HG03039 (cell line): ENCODE results near the gene GRIPAP1.

Experiments used
- ATAC-seq: cut with Tn5 transposase; IDR thresholded peaks from one replicate; pipeline ENCODE4 v1.9.1; 2021; ENCODE audit warnings: mild to moderate bottlenecking, moderate library complexity; ENCODE audit not compliant: unreplicated experiment

The GRIPAP1 gene, protein sequence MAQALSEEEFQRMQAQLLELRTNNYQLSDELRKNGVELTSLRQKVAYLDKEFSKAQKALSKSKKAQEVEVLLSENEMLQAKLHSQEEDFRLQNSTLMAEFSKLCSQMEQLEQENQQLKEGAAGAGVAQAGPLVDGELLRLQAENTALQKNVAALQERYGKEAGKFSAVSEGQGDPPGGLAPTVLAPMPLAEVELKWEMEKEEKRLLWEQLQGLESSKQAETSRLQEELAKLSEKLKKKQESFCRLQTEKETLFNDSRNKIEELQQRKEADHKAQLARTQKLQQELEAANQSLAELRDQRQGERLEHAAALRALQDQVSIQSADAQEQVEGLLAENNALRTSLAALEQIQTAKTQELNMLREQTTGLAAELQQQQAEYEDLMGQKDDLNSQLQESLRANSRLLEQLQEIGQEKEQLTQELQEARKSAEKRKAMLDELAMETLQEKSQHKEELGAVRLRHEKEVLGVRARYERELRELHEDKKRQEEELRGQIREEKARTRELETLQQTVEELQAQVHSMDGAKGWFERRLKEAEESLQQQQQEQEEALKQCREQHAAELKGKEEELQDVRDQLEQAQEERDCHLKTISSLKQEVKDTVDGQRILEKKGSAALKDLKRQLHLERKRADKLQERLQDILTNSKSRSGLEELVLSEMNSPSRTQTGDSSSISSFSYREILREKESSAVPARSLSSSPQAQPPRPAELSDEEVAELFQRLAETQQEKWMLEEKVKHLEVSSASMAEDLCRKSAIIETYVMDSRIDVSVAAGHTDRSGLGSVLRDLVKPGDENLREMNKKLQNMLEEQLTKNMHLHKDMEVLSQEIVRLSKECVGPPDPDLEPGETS

DNA sequence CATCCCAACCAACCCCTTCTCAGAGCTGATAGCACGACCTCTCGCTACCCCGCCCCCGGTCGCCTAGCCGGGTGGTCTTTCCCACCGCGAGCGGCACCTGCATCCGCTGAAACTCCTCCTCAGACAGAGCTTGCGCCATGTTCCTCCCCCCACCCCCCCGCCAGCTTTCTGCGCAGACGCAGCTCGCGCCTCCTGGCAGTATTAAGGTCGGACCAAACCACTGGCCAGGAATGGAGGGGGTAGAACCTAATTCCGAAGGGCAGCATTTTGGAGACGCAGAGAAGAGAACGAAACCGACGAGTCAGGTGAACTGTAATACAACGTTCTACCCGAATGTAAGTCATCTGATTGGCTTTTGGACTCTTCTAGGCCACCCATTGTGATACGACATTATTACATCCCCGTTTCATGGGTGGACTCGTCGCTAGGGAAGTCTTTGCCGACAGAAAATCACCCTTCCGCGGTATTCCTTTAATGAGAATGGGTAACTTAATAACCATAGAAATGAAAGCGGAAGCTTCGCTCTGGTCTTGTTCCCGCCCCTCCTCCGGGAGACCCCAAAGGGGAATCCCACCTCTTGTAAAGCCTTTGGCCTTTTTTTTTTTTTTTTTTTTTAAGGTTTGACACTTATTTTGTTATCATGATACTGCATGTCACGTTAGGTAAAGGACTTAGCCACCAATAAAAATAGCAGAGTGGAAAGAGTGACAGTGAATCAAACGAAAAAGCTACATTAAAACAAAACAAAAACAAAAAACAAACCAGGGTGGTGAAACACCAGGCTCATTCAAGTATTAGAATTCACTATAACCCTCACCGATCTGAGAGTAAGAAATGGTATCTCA is at the start of gene GRIPAP1:
Gene GRIPAP1 (minus strand): TSS at position 174 of the 845 bp plus-strand sequence. CDS start 35 bp downstream, at position 139.
- peak; percentile 66 for ATAC-seq

DNA sequence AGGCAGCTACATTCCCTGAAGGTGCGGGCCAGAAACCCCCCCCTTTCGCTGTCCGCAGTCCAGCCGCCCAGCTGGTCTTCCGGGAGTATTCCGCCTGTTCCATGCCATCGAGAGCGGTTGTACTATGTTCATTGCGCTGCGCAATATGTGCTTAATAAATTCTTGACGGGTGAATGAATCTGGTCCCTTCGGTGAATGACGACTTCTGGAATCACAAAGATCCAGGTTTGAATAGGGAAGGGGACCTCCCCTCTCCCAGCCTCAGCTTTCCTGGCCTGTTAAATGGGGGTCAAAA is 41.9 kb upstream of the GRIPAP1 start:
- ATAC-seq = no peak

DNA sequence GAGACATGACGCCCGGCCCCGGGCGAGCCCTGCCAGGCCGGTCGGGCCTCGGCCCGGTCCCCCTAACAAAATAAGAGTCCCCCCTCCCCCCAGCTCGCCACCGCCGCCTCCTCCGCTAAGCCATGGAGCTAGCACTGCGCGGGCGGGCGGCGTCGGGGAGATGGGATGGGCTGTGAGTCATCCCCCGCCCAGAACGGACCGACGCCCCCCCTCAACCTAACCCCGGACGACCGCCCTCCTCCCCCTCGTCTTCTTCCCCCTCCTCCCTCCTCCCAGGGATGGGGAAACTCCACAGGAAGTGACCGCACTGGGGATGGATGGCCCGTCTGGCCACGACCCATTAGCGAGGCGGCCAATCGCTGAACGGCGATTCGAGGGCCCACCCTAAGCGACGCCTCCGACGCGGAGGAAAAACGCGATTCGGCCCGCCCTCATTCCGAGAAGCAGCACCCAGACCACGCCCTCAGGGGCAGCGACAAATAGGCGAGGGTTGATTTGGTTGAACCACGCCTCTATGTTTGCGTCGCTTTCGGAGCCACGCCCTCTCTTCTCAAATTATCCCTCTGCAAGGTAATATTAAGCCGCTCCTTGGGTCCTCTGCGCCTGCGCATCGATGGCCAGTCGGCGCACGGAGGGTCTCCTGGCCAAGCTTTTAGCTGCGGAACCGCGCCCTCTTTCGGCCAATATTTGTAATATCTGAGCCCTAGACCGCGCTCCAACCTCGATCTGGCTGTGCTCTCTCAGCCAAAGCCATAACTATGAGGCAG is 41.3 kb upstream of the GRIPAP1 start, which contains the start of gene TFE3:
Gene TFE3 (minus strand): TSS at position 138 of the 767 bp plus-strand sequence. CDS start 131 bp downstream, at position 7.
- peak; percentile 90 for ATAC-seq

DNA sequence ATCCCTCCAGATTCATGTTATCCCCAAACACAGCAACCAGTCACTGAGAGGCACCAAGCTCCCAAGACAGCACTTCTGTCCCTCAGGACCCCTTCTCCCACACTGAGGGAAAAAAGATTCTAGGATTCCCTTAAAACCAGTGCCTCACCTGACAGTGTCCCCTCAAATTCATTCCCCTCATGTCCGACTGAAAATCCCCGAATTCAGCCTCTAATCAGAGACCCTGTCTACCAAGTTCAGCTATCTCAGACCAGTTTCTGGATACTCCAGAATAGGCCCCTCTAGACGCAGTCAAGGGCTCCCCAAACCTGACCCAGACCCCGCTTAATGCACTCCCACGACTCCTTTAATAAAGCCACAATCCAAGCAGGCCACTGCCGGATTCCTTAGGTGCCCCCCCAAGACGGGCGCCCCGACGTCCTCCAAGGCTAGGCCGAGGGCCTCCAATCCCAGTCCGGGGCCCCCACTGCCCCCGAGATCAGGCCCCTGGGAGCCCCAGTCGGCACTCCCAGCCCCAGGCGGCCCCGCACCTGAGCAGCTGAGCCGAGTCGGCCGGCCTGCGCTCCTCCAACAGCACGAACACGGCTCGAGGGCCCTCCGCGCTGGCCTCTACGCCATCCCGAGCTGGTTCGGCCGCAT is 40.6 kb upstream of the GRIPAP1 start:
- no peak for ATAC-seq

DNA sequence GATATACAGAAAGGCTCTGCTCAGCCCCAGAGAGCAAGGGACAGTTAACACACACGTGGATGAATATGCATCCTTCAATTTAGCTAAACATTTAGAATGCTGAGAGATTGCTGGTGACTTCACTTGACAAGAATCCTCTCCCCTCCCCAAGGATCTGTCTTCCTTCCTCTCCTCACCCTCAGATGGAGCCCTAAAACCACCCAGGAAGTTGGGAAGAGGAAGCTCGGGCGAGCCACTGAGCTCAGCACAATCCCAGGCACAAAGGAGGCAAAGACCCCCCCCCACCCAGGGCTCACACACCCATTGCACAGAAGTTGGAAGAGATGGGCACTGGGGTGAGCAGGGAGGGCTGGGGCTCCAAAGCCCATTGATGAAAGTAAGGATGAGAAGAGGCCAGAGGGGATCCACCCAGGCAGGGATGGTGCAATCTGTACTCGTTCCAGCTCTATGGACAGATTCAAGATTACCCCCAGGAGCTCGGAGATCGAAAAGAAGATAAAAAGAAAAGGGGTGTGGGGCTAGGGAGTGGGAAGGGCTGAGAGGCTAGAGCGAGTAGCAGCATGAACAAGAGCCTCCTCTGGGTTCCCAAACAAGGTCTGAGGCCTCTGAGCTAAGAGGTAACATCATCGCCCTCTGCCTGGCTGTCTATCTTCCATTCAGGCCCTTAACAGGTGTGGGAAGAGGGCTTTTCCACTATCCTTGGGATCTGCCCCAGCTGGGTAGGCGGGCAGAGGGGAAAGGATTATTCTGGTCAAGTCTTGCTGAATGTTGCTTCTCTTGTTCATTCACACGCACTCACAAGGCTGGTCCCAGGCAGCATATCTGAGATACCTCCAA is 39.9 kb upstream of the GRIPAP1 start:
- no peak for ATAC-seq

DNA sequence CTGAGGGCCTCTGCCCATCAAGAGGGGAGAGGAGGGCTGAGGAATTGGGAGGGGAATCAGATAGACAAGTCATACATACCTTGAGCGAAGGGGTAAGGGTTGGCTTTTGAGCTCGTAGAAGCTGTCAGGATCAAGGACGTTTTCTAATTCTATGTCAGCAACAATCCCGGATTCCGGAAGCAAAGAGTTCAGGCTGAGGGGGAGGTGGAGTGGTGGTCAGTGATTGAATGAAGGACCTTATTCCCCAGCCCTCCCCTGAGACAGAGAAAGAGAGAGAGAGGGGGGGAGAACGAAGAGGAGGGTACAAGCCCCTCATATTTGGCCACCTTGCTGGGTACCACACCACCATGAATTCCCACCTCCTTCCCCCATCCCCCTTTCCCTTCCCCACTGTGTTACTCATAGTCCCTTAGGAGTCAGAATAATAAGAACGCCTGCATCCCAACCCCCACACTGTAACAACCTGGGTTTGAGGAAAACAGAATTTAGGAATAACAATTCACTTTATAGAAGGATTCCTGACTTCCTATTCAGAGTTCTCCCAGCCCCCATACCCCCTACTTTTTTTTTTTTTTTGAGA is 38.4 kb upstream of the GRIPAP1 start:
- no peak for ATAC-seq

DNA sequence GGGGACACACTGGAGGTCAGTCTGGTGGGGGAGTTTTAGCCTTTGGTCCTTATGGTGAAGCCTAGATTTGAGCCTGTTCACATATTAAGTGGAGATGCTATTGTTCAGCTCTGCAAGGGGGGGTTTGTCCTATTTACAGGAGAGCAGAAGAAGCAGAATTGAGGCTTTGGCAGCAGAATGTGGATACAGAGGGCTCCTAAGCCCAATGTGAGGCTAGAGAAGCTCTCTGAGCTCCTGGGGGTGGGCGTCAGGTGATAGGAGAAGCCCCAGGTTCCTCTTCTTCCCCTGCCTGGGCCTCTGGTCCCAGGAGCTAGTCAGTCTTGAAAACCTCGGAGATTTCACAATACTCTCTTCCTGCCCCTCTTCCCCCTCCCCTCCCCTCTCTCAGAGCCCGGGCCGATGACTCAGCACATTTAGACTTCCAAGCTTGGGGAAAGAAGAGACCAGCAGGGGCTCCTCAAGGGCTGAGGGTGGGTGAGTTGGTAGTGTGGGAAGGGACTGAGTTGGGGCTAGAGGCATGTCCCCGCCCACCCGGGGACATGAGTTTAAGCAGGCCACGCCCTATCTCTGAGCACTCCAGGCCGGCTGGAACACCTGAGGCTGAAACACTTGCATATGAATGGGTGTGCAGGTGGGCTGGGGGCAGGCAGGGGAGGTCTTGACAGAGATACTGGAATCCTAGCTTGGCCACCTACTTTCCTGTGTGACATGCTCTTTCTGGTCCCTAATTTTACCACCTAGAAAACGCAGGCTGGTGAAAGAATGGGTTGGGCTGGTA is 37.7 kb upstream of the GRIPAP1 start:
- ATAC-seq = no peak

DNA sequence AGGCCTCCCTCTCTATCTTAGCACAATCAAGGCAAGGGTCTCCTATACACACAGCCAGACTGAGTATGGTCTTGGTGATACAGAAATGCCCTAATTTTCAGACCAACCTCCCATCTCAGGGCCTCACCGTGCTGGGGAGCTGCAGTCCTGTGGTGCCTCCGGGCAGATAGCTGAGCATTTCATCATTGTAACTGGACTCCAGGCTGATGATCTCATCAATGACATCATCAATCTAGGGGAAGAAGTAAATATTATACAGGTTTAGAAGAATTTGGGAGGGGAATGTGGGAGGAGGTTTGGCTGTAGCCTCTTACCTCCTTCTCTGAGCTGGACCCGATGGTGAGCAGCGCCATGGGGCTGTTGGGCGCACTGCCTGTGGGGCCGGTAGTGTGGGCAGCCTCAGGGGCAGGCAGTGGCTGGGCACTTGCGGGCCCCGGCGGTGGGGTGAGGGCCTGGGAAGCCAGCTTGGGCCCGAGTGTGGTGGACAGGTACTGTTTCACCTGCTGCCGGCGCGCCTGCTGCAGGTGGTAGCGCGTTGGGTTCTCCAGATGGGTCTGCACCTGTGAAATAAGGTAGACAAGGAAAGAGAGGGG is 35.9 kb upstream of the GRIPAP1 start:
- ATAC-seq = no peak

DNA sequence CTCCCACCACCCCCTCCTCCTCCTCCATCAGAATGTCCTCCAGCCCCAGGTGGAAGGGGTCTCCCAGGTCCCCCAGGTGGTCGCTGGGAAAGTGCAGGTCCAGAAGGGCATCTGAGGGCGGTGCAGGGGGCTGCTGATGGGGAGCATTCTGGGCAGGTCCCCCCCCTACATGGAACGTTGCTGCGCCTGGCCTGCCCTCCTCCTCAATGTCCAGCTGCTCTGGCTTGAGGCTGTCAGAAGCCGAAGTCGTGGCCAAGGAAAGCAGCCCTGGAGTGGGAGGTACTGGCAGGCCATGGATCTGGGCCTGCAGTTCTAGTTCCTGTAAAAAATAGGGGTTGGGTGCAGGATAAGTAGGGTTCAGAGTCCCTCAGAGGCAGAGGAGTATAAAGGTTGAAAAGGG is 28.2 kb upstream of the GRIPAP1 start:
- no peak for ATAC-seq

DNA sequence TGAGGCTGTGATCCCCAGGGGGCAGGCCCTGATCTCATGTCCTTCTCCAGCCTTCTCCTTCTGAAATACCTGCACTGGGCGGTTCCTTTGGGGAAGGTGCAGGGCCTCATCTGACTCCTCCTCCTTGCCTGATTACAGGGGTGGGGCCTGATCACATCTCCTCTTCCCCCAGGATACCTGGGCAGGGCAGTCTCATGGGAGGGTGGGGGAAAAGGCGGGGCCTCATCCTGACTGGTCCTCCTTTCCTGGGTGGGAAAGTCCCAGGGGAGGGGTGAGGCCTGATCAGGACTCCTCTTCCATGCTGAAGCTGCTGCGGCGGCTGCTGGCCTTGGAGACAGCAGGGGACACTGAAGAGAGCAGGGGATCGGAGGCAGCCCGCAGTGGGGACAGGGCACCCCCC is 27.8 kb upstream of the GRIPAP1 start:
- ATAC-seq = no peak

DNA sequence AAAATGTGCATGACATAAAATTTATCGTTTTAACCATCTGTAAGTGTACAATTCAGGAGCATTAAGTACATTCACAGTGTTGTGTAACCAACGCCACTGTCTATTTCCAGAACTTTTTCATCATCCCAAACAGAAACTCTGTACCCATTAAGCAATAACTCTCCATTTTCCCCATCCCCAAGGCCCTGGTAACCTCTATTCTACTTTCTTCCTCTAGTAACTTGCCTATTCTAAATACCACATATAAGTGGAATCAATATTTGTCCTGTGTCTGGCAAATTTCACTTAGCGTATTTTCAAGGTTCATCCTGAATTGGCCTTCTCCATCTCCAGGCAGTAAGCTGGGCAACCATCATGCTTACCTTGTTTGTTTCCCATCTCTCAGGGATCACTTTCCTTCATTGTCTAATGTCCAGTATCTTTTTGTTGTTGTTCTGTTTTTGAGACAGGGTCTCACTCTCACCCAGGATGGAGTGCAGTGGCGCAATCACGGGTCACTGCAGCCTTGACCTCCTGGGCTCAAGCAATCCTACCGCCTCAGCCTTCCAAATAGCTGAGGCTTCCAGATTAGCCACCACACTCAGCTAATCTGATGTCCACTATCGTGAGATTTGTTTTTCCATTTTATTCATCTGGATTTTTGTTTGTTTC is 17.7 kb upstream of the GRIPAP1 start:
- ATAC-seq = no peak

DNA sequence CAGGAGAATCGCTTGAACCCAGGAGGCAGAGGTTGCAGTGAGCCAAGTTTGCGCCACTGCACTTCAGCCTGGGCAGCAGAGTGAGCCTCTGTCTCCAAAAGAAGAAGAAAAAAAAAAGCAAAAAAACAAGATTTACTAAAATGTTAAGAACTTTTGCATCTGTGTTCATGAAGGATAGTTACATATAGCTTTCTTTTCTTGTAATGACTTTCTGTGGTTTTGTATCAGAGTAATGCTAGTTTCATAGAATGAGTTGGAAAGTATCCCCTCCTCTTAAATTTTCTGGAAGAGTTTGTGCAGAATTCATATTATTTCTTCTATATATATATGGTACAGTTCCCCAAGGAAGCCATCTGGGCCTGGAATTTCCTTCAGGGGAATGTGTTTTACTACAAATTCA is 17.0 kb upstream of the GRIPAP1 start:
- no peak for ATAC-seq

DNA sequence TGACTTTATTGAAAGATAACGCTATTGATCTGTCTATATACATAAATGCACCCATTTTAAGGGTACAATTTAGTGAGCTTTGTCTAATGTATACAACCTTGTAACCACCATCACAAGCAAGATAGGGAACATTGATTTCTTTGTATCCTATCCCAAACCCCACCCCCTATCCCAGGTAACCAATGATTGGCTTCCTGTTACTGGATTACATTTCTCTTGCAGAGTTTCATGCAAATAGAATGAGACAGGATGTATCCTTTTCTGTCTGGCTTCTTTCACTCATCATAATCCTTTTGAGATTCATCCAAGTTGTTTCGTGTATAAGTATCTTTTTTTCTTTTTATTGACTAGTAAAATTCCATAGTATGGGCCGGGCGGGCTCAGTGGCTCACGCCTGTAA is 1.6 kb upstream of the GRIPAP1 start:
- no peak for ATAC-seq

DNA sequence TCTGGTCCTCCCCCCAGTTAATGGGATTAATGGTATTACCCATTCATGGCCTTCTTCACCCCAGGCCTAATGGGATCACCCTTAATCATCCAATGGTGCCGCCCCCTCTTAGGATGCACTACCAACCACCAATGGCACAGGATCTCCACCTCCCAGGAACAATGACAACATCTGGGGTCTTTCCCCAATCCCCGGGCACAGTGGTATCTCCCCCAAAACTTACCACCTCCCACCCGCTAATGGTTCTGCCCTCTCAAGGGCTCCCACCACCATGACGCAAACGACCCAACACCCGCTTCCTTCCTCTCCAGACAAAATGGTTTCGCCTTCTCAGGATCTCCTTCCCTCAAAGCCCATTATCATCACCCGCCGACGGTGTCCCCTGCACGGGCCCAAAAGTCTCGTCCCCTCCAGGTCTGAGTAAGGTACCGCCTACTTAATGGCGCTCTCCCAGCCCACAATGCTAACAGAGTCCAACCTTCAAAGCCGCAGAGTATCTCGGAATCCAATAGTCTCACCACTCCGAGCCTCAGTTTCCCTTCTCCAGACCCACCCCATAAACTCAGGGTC is 458 bp downstream of the GRIPAP1 start:
- ATAC-seq = peak; percentile 29

DNA sequence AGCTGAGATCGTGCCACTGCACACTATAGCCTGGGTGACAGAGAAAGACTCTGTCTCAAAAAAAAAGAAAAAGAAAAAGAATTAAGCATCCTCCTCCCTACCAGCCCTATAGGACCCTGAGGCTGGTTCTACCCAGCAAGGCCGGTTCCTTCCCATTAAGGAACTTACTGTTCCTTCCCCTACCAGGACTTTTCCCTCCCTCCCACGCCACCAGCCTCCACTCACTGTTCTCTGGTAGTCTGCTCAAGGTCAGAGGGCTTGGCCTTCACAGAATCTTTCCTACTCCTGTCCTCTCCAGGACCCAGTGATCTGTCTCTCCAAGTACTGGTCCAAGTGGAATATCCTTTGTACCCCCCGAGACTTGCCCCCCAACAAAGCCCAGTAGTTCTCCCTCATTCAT is 1.4 kb downstream of the GRIPAP1 start:
- ATAC-seq = no peak

DNA sequence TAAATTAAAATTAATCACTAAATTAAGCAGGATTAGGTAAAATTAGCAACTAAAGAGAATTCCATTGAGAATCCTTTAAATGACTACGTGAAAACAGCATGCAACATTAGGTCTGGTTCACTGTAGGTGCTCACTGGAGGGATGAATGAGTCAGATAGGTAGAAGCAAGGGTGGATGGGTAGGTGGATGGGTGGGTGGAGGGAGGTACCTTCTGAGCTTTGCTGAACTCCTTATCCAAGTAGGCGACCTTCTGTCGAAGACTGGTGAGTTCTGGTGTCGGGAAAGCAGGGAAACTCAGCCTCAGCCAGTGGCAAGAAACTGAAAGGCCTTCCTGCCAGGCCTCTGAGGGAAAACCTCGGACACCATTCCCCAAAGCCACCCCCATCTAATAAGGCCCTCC is 3.0 kb downstream of the GRIPAP1 start:
- ATAC-seq = no peak

DNA sequence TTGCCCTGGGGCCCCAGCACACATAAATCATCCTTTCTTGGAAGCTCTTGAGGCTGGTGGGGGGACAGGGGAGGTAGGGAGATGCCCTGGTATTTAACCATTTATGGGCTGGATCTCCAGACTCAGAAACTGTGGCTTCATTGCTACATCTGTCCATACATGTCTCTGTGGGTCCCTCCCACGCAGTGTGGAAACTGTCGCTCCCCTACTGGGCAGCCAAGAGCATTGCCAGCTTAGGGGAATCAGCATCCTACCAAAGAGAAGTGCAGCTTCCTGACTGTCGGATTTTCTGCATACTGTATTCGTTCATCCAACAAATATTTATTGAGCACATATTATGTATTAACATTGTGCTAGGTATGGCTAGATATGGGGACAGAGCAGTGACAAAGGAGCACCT is 3.7 kb downstream of the GRIPAP1 start:
- no peak for ATAC-seq
